GM10847 (cell line): ENCODE data around the gene DRAP1.

Source experiments
- POLR2A ChIP-seq: IDR thresholded peaks from 2 replicates; pipeline ENCODE4 v1.6.1; 2011; ENCODE audit not compliant: insufficient read length; ENCODE audit errors: extremely low read depth

DRAP1 gene

DNA sequence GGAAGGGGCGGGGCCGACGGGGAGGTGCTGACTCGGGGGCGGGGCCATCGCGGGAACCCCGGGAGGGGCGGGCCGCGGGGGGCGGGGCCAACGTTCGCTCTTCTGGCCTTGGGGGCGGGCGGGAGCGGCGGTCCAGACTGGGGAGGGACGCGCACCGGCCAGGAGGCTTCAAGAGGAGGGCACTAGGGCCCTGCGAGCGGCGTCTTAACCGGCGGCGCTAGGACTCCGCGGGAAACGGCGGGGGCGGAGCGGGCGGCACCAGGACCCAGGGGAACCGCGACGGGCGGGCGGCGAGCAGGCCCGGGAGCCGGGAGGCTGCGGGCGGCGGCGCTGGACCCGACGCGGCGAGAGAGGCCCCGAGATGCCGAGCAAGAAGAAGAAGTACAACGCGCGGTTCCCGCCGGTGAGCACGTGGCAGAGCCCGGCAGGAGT, at the start of gene DRAP1:
Gene DRAP1, plus strand, starts transcription at position 286 of the 432 bp plus-strand sequence. Its CDS starts 76 bp downstream, at position 362.
- TF ChIP-seq POLR2A: peak; percentile 31

- no peak for TF ChIP-seq POLR2A
Observed at GRCh38 chr11:65869643-65870306, 49.5 kb upstream of the DRAP1 start.

DNA sequence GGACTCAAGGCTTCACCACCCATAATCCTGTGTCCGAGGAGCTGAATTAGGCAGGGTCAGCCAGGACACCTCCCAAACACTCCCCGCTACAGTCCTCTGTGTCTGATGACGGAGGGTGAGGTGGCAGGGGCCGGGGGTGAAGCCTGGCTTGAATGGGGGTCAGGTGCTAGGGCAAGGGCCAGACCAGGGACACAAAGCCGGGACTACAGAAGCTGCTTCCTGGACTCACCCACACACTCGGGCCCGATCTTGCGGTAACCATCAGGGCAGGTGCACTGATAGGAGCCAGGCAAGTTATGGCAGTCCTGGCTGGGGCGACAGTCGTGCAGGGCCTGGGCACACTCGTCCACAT, 48.9 kb upstream of the DRAP1 start:
- TF ChIP-seq POLR2A: no peak

- no peak for TF ChIP-seq POLR2A
Observed at GRCh38 chr11:65870706-65871681, 48.2 kb upstream of the DRAP1 start.

- TF ChIP-seq POLR2A: no peak
Observed at GRCh38 chr11:65871811-65872548, 47.2 kb upstream of the DRAP1 start.

DNA sequence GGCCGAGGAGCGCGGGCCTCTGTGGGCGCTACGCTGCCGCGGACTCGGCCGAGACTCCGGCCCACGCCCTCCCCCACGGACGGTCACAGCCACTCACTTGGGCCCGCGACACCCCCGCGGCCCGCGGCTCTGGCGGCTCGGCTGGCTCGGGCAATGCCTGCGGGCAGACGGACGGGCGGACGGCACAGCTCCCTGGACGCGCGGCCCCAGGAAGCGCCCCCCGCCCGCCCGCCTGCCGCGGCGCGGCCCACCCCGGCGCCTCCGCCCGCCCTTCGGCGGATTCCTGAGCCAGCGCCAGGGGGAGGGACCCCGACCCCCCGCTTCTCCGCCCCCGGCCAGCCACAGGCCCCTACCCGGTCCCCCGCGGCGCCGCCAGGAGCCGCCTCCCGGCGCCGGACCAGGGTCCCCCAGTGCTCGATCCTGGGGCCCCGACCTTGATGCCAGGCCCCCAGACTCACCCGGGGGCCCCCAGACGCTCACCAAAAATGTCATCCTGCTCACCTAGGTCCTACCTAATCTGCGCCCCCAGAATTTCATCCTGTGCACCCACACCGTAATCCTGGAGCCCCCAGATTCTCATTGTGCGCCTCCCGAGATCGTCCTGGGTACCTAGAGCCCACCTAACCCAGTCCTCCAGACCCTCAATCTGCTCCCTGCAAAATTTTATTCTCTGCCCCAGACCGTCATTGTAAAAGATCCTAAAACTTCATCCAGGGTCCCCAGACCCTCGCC, 46.5 kb upstream of the DRAP1 start, which contains the start of gene EFEMP2:
Gene EFEMP2, minus strand, starts transcription at position 215 of the 732 bp plus-strand sequence. CDS start 446 bp downstream, outside the sequence.
- no peak for TF ChIP-seq POLR2A

- peak; percentile 60 for TF ChIP-seq POLR2A
Observed at GRCh38 chr11:65873318-65874156, 45.7 kb upstream of the DRAP1 start.

GRCh38 chr11:65879617-65880016, 39.6 kb upstream of the DRAP1 start, which contains the start of gene CTSW:
TSS of gene CTSW (plus strand) at chr11:65879837. CDS start at chr11:65879855, 18 bp downstream.
- no peak for TF ChIP-seq POLR2A

- no peak for TF ChIP-seq POLR2A
Observed at GRCh38 chr11:65880027-65880426, 39.2 kb upstream of the DRAP1 start.

DNA sequence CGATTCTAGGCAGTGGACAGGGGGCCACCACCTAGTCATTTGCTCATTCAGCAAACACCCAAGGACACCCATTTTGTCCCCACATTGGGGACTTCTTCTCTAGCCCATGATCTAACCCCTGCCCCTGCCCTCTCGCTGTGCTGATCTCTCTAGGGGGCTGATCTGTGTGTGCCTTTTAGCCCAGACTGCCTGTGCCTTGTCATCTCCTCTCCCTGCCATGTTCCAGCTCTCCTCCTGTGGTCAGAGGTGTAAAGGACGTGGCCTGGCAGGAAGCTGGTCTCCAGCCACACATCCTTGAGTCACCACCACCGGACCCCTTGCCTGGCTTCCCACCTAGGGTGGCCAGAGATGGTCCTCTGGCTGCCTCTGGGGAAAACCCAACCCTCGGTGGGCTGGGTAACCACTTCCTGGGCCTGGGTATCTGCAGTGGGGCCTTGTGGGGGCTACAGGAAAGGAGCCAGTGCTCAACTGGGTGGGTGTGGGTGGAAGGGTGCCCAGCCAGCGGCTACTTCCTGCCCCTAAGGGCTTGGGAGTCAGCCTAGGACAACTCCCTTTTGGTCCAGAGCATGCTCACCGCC, 38.3 kb upstream of the DRAP1 start:
- no peak for TF ChIP-seq POLR2A

DNA sequence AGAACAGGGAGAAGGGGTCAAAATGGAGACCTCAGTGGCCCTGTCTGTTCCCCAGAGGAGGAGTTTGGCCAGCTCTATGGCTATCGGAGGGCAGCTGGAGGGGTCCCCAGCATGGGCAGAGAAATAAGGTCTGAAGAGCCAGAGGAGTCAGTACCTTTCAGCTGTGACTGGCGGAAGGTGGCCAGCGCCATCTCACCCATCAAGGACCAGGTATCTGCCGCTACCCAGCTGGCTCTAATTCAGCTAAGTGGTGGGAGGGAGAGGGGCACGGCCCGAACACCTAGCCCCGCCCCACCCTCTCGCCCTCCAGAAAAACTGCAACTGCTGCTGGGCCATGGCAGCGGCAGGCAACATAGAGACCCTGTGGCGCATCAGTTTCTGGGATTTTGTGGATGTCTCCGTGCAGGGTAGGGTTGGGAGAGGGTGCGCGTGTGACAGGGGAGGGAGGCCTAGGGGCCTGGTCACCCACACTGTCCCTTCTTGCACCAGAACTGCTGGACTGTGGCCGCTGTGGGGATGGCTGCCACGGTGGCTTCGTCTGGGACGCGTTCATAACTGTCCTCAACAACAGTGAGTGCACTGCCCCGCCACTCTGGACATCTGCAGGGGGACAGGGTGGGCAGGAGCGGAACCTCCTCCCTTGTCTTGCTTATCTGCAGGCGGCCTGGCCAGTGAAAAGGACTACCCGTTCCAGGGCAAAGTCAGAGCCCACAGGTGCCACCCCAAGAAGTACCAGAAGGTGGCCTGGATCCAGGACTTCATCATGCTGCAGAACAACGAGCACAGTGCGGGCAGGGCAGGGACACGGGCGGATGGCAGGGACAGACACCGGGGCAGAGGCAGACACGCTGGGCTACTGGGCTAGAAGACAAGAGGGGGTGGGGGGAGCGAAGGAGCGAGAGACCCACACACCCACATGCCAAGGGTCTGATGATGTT, 36.8 kb upstream of the DRAP1 start:
- no peak for TF ChIP-seq POLR2A

- TF ChIP-seq POLR2A: no peak
Observed at GRCh38 chr11:65883058-65883761, 36.0 kb upstream of the DRAP1 start.
